COLO668 (cell line): ENCODE results near the gene ADGRV1.
A peak's percentile ranks its signal among the peaks of the same experiment; 100 is the strongest.
"Not testable (repeated sequence)": the region's sequence is repeated elsewhere in the genome, so short reads cannot be mapped to it uniquely, and the experiment has no call there.

Source experiments
- DNase-seq: peaks from one replicate; lab custom pipeline; 2025; ENCODE audit not compliant: unreplicated experiment; lab: John Stamatoyannopoulos, UW

Gene ADGRV1

GRCh38 chr5:90549223-90549622 lies 9.4 kb upstream of the ADGRV1 start:
- no peak for DNase-seq

GRCh38 chr5:90549729-90550275 lies 8.8 kb upstream of the ADGRV1 start:
- DNase-seq, result no peak

GRCh38 chr5:90550963-90551362 lies 7.6 kb upstream of the ADGRV1 start:
- DNase-seq, result no peak

GRCh38 chr5:90551376-90551775 lies 7.2 kb upstream of the ADGRV1 start:
- DNase-seq, result no peak

- DNase-seq, result no peak
These were observed 4.9 kb upstream of the ADGRV1 start for GRCh38 chr5:90553711-90554110.

DNA sequence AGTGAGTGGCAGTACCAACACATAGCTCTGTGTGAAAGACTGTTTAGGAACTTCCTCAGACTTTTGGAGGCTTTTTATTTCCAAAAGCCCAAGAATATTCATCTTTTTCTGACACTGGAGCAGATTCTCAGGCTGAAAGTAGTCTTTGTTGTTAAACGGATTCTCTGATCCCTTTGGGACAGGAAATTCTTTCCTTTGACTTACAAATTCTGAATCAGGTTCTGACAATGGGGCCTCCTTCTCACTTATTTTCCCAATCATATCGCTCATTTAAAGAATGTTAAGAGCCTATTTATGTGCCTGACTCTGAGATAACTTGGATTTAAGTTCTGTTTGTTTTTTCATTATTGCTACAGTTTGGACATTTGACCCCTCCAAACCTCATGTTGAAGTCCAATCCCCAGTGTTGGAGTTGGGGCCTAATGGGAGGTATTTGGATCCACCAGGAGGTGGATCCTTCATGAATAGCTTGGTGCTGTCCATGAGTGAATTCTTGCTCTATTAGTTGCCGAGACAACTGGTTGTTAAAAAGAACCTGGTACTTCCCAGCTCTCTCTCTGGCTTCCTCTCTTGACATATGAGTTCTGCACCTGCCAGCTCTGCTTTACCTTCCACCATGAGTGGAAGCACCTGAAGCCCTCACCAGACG lies 4.1 kb upstream of the ADGRV1 start:
- DNase-seq, result no peak

GRCh38 chr5:90555666-90556065 lies 2.9 kb upstream of the ADGRV1 start:
- no peak for DNase-seq

DNA sequence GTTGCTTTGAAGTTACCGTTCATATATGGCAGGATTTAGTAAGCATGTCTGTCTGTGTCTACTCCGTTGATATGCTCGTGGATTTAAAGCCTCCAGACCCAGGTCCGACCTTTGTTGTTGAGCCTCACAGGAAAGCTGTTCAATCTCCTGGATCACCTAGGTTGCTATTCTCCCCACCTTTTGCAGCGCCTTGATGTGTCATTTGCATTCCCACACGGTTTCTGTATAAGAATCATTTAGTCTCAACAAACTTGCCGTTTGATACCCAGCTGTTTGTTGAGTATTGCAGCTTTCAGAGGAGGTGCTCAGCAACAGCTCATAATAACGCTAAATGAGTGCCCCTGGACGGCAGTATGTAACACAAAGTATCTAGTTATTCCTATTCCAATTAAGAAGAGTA lies 1.2 kb upstream of the ADGRV1 start:
- no peak for DNase-seq

DNA sequence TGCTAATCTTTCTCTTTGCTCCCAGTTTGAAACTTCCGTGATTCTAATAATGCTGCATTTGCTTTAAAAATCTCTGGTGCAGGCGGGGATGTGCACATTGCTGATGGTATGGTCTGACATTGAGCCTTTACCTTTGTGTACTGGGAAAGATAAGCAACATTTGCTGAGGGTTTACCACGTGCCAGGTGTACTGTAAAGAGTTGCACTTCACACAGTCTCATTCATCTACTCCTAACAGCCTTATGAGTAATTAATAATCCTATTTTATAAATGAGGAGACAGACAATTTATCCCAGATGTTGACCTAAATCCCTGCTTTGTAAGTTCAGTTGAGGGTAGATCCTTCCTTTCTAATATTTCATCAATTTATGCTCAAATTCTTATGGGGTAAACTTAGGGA lies 726 bp upstream of the ADGRV1 start:
- DNase-seq, result no peak

GRCh38 chr5:90560771-90561170 lies 2.2 kb downstream of the ADGRV1 start:
- DNase-seq, result no peak

- DNase-seq, result no peak
These were observed 3.2 kb downstream of the ADGRV1 start for GRCh38 chr5:90561766-90562165.

GRCh38 chr5:90562341-90562740 lies 3.7 kb downstream of the ADGRV1 start:
- DNase-seq, result peak; percentile 52

- no peak for DNase-seq
These were observed 4.5 kb downstream of the ADGRV1 start for GRCh38 chr5:90563108-90563507.

DNA sequence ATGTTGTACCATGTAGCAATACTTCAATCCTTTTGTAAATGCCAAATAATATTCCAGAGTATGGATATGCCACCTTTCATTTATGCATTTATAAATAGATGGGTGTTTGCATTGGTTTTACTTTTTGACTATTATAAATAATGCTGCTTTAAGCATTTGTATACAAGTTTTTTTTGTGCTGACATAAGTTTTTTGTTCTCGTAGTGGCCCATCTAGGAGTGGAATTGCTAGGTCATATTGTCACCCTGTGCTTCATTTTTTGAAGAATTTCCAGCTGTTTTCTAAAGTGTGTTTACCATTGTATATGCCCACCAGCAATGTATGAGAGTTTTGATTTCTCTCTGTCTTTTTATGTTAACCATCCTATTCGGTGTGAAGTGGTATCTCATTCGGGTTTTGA lies 6.9 kb downstream of the ADGRV1 start:
- no peak for DNase-seq

DNA sequence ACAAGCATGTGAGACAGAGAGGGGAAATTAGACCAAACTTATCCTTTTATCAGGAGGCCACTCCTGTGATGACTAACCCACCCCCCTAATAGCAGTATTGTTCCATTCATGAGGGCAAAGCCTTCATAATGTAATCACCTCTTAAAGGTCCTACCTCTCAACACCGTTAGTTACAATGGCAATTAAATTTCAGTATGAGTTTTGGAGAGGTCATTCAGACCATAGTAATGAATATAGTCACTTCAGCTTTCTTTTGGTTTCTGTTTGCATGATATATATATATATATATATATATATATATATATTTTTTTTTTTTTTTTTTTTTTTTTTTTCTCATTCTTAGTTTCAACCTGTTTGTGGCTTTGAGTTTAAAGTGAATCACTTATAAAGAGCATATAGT lies 10.5 kb downstream of the ADGRV1 start:
- DNase-seq, result no peak

- DNase-seq, result no peak
These were observed 11.4 kb downstream of the ADGRV1 start for GRCh38 chr5:90570034-90570433.

GRCh38 chr5:90571147-90571773 lies 12.7 kb downstream of the ADGRV1 start:
- no peak for DNase-seq

DNA sequence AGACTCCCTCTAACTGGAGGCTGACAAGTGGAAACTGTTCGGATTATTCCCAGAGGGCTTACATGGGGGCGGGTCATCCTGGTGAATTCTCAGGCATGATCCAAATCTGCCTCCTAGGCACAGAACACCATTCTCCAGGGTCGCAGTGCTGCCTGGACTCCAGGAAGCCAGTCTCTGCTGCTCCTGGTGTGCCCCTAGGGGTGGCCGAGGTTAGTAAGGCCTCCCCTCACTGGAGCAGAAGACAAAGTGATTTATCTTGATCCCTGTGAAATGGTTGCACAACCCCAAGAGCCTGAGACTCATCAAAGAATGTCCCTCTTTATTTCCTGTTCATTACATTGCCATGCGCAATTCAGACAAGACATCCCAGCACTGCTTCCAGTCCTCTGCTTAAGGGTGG lies 17.1 kb downstream of the ADGRV1 start:
- no peak for DNase-seq

- not testable (repeated sequence) for DNase-seq
These were observed 18.0 kb downstream of the ADGRV1 start for GRCh38 chr5:90576566-90576965.

GRCh38 chr5:90579905-90580304 lies 21.3 kb downstream of the ADGRV1 start:
- DNase-seq, result not testable (repeated sequence)

DNA sequence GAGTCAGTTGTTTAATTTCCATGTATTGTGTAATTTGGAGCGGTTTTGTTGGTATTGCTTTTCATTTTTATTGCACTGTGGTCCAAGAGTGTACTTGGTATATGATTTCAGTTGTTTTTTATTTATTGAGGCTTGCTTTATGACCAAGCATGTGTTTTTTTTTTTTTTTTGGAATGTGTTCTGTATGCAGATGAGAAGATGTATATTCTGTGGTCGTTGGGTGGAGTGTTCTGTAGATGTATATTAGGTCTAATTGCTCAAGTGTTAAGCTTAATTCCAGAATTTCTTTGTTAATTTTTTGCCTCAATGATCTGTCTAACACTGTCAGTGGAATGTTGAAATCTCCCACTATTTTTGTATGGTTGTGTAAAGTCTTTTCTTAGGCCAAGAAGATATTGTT lies 23.4 kb downstream of the ADGRV1 start:
- no peak for DNase-seq

- no peak for DNase-seq
These were observed 26.9 kb downstream of the ADGRV1 start for GRCh38 chr5:90585337-90585986.
